ENCODE measurements around the gene TTF2. TPM values are rescaled to one million over a fixed set of nuclear protein-coding genes. Genes with fewer than 3 reads are reported as not detected.

TTF2 gene
- total RNA-seq, 4 donors from 2014 or later, result 9.7 to 15.2 (median 12.2) TPM

GRCh38 chr1:117036018-117036461 lies 24.1 kb upstream of the TTF2 start:
- no peaks in the 10 kb centered on the region for H3K9me3 ChIP-seq

GRCh38 chr1:117037802-117038201 lies 22.3 kb upstream of the TTF2 start:
- intact Hi-C loops (cut with DNase I; ENCODE audit: low total_unique reads), result no loop called here
- ATAC-seq, result no peak

More at GRCh38 chr1:117036018-117036461, 24.1 kb upstream of the TTF2 start:
- intact Hi-C loops (cut with DNase I; ENCODE audit: low total_unique reads) (no loop called here), in situ Hi-C loops (cut with MboI; ENCODE audit: low sequenced_read_pairs in 4 of 4) (loop anchor here in 1 of 4 donors (25.0 kb wide), 1 partner anchor 449 kb away; no protein-coding TSS in a partner anchor)
- no peaks in the 10 kb centered on the region for H3K36me3 ChIP-seq
- H3K4me3 ChIP-seq, result no peak overlapping the region
- TF ChIP-seq POLR2A (IDR thresholded peaks at IDR 0.05), result no peak
- no peak for TF ChIP-seq CTCF (IDR thresholded peaks at IDR 0.05 in 4 of 5, conservative IDR thresholded peaks at IDR 0.05 in 1 of 5)
- H3K27ac ChIP-seq, result no peak overlapping the region
- DNase-seq (no peak), ATAC-seq (no peak)
- H3K4me1 ChIP-seq, result no peaks in the 10 kb centered on the region
- peaks cover 0 to 3% (median 0%) of the 10 kb centered on the region in 3 donors for H3K27me3 ChIP-seq

GRCh38 chr1:117038236-117038635 lies 21.9 kb upstream of the TTF2 start:
- Histone ChIP-seq H3K4me1 (no peaks in the 10 kb centered on the region), H3K36me3 (no peaks in the 10 kb centered on the region), H3K9me3 (no peaks in the 10 kb centered on the region), H3K4me3 (no peak overlapping the region), H3K27ac (no peak overlapping the region), H3K27me3 (peaks cover 0 to 3% (median 0%) of the 10 kb centered on the region in 3 donors)
- in situ Hi-C loops (cut with MboI; ENCODE audit: low sequenced_read_pairs in 4 of 4), result loop anchor here in 1 of 4 donors (25.0 kb wide), 1 partner anchor 451 kb away; no protein-coding TSS in a partner anchor
- DNase-seq, result no peak
- intact Hi-C loops (cut with DNase I; ENCODE audit: low total_unique reads), result no loop called here
- TF ChIP-seq CTCF (IDR thresholded peaks at IDR 0.05 in 4 of 5, conservative IDR thresholded peaks at IDR 0.05 in 1 of 5) (no peak), POLR2A (IDR thresholded peaks at IDR 0.05) (no peak)
- no peak for ATAC-seq

More at GRCh38 chr1:117037802-117038201, 22.3 kb upstream of the TTF2 start:
- DNase-seq, result no peak
- no peak for TF ChIP-seq POLR2A (IDR thresholded peaks at IDR 0.05)
- TF ChIP-seq CTCF (IDR thresholded peaks at IDR 0.05 in 4 of 5, conservative IDR thresholded peaks at IDR 0.05 in 1 of 5), result no peak
- H3K9me3 ChIP-seq, result no peaks in the 10 kb centered on the region
- in situ Hi-C loops (cut with MboI; ENCODE audit: low sequenced_read_pairs in 4 of 4), result loop anchor here in 1 of 4 donors (25.0 kb wide), 1 partner anchor 451 kb away; no protein-coding TSS in a partner anchor
- no peak overlapping the region for H3K4me3 ChIP-seq
- no peaks in the 10 kb centered on the region for H3K36me3 ChIP-seq
- H3K4me1 ChIP-seq, result no peaks in the 10 kb centered on the region
- H3K27ac ChIP-seq, result no peak overlapping the region
- peaks cover 0 to 3% (median 0%) of the 10 kb centered on the region in 3 donors for H3K27me3 ChIP-seq

- Histone ChIP-seq H3K36me3 (no peaks in the 10 kb centered on the region), H3K4me1 (no peaks in the 10 kb centered on the region), H3K27me3 (no peaks in the 10 kb centered on the region), H3K27ac (no peak overlapping the region), H3K4me3 (no peak overlapping the region), H3K9me3 (no peaks in the 10 kb centered on the region)
- no peak for TF ChIP-seq POLR2A (IDR thresholded peaks at IDR 0.05)
- TF ChIP-seq CTCF (IDR thresholded peaks at IDR 0.05 in 4 of 5, conservative IDR thresholded peaks at IDR 0.05 in 1 of 5), result no peak
- intact Hi-C loops (cut with DNase I; ENCODE audit: low total_unique reads) (no loop called here), in situ Hi-C loops (cut with MboI; ENCODE audit: low sequenced_read_pairs in 4 of 4) (loop anchor here in 1 of 4 donors (10.0 to 25.0 kb wide), 2 partner anchors 299 to 457 kb away; no protein-coding TSS in a partner anchor)
- ATAC-seq, result no peak
- DNase-seq, result no peak
Measured at GRCh38 chr1:117044217-117044616, 15.9 kb upstream of the TTF2 start.
